BLaER1 treated with 17β-estradiol and CSF1 and Interleukin-3, amounts not matched to agents 10 nM and 100 nM (cell line): ENCODE results near the gene EVX2.

ENCODE experiments used
- H3K27ac ChIP-seq, 11 experiments: shearing (Covaris generic); formaldehyde crosslinking; 2 replicates each; pipeline ENCODE4 v1.8.1; 2022
- H3K27me3 ChIP-seq, 11 experiments: shearing (Covaris generic); formaldehyde crosslinking; 2 replicates each; pipeline ENCODE4 v1.8.1; 2022
- H3K36me3 ChIP-seq, 11 experiments: shearing (Covaris generic); formaldehyde crosslinking; 2 replicates each; pipeline ENCODE4 v1.8.1; 2022
- H3K4me1 ChIP-seq, 10 experiments: shearing (Covaris generic); formaldehyde crosslinking; 2 replicates each; pipeline ENCODE4 v1.8.1; 2022
- H3K4me2 ChIP-seq, 11 experiments: shearing (Covaris generic); formaldehyde crosslinking; 2 replicates each; pipeline ENCODE4 v1.8.1; 2022
- H3K4me3 ChIP-seq, 10 experiments: shearing (Covaris generic); formaldehyde crosslinking; 2 replicates each; pipeline ENCODE4 v1.8.1; 2022
- H3K9ac ChIP-seq, 11 experiments: shearing (Covaris generic); formaldehyde crosslinking; 2 replicates each; pipeline ENCODE4 v1.8.1; 2022
- H3K9me3 ChIP-seq, 11 experiments: shearing (Covaris generic); formaldehyde crosslinking; replicated peaks in 1 of 11; 2 replicates each; pipeline ENCODE4 v1.8.1; 2022
- H4K20me1 ChIP-seq, 11 experiments: shearing (Covaris generic); formaldehyde crosslinking; 2 replicates each; pipeline ENCODE4 v1.8.1; 2022
- Cebpa-rat ChIP-seq, 11 experiments: shearing (Covaris generic); IDR thresholded peaks; 2 replicates each; pipeline ENCODE4 v1.8.1; 2022

Gene EVX2

DNA sequence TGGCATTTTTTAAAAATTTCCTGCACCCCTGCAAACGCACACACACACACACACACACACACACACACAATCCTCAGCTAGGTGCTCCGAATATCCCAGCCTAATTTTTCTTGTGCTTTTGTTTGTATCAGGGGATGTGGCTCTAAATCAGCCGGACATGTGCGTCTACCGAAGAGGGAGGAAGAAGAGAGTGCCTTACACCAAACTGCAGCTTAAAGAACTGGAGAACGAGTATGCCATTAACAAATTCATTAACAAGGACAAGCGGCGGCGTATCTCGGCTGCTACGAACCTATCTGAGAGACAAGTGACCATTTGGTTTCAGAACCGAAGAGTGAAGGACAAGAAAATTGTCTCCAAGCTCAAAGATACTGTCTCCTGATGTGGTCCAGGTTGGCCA is 10.6 kb upstream of the EVX2 start:
- Histone ChIP-seq H4K20me1 (peaks cover 0 to 94% (median 71%) of the 10 kb centered on the region in 11 experiments; a peak in 17 of 22 replicates), H3K27me3 (peaks cover 100% of the 10 kb centered on the region in 11 experiments), H3K4me3 (no peak overlapping the region), H3K4me2 (no peak overlapping the region), H3K4me1 (peaks cover 6 to 19% (median 11%) of the 10 kb centered on the region in 10 experiments; a peak in 15 of 20 replicates), H3K9me3 (peaks cover 9 to 39% (median 18%) of the 10 kb centered on the region in 11 experiments; a peak in 20 of 22 replicates), H3K27ac (no peak overlapping the region), H3K36me3 (no peaks in the 10 kb centered on the region), H3K9ac (no peak overlapping the region)
- TF ChIP-seq Cebpa-rat (IDR thresholded peaks at IDR 0.05), result no peak

DNA sequence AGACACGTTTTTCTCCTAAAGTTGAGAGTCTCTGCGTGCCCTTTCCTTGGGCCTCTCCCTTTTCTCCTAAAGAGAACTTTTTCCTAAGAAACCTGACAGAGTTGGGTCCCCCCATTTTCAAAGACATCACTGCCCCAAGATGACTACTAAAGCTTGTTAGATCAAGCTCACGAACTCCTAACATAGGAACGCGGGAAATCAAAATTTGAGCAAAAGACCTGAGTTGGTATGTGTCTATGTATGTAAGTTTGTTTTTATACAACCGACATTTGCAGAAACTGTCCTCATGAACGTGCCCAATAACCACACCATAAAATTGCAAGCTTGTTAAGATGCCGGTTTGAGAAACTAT is 10.1 kb upstream of the EVX2 start:
- peaks cover 0 to 94% (median 68%) of the 10 kb centered on the region in 11 experiments; a peak in 17 of 22 replicates for H4K20me1 ChIP-seq

DNA sequence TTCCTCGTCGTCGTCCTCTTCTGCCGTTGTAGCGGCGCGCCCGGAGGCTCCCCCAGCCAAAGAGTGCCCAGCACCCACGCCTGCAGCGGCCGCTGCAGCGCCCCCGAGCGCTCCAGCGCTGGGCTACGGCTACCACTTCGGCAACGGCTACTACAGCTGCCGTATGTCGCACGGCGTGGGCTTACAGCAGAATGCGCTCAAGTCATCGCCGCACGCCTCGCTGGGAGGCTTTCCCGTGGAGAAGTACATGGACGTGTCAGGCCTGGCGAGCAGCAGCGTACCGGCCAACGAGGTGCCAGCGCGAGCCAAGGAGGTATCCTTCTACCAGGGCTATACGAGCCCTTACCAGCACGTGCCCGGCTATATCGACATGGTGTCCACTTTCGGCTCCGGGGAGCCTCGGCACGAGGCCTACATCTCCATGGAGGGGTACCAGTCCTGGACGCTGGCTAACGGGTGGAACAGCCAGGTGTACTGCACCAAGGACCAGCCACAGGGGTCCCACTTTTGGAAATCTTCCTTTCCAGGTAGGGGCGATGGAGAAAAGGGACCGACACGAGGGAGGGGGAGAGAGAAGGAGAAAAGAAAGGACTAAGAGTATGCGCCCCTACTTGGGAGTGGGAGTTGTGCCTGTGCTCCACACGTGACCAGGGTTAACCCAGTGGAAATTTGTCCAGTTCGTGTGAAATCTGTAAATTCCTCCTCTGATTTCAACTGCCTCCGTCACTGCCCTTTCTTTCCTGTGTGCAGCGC is 9.6 kb upstream of the EVX2 start:
- Histone ChIP-seq H3K4me1 (peaks cover 6 to 19% (median 11%) of the 10 kb centered on the region in 10 experiments; a peak in 15 of 20 replicates), H3K27ac (no peak overlapping the region), H3K9me3 (peaks cover 9 to 34% (median 14%) of the 10 kb centered on the region in 11 experiments; a peak in 20 of 22 replicates), H3K4me3 (peak overlapping the region in 8 of 10 experiments; percentile 7 to 44 (median 30); a peak in 13 of 20 replicates), H3K4me2 (peak overlapping the region in 10 of 11 experiments; percentile 10 to 75 (median 28); a peak in 12 of 22 replicates), H3K9ac (no peak overlapping the region), H3K27me3 (peaks cover 100% of the 10 kb centered on the region in 11 experiments), H4K20me1 (peaks cover 0 to 94% (median 70%) of the 10 kb centered on the region in 11 experiments; a peak in 17 of 22 replicates), H3K36me3 (no peaks in the 10 kb centered on the region)
- no peak for TF ChIP-seq Cebpa-rat (IDR thresholded peaks at IDR 0.05)

More for the DNA sequence above, 10.1 kb upstream of the EVX2 start:
- no peak for TF ChIP-seq Cebpa-rat (IDR thresholded peaks at IDR 0.05)
- H3K27ac ChIP-seq, result no peak overlapping the region
- H3K9me3 ChIP-seq, result peaks cover 9 to 34% (median 14%) of the 10 kb centered on the region in 11 experiments; a peak in 20 of 22 replicates
- no peak overlapping the region for H3K4me2 ChIP-seq
- H3K27me3 ChIP-seq, result peaks cover 100% of the 10 kb centered on the region in 11 experiments
- H3K4me1 ChIP-seq, result peaks cover 6 to 19% (median 11%) of the 10 kb centered on the region in 10 experiments; a peak in 15 of 20 replicates
- no peaks in the 10 kb centered on the region for H3K36me3 ChIP-seq
- H3K9ac ChIP-seq, result no peak overlapping the region
- H3K4me3 ChIP-seq, result no peak overlapping the region

DNA sequence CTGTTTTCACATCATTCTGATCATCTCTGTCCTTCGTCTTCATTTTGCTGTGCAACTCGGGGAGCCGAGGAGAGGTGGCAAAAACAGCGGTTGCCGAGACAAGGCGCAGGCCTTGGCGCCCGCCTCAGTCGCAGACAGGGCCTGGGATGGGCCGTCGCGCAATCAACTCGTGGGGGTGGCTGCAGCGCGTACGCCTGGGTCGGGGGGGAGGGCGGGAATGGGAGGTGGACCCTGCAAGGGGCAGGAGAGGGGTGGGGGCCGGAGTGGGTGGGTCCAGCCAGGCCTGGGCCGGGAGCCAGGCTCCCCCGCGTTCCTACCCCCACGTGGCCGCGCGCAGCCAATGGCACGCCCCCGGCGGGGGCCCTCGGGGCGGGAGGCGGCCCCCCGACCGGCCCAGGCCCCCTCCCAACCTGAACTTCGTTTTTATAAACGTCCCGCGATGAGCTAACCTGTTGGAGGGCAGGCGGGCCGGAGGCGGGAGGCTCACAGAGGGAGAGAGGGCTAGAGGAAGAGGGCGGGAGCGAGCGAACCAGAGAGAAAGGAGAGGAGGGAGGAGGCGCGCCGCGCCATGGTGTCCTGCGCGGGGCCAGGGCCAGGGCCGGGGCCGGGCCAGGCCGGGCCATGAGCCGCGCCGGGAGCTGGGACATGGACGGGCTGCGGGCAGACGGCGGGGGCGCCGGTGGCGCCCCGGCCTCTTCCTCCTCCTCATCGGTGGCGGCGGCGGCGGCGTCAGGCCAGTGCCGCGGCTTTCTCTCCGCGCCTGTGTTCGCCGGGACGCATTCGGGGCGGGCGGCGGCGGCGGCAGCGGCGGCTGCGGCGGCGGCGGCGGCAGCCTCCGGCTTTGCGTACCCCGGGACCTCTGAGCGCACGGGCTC is 8.7 kb upstream of the EVX2 start, which contains the start of gene HOXD13:
Gene HOXD13 (plus strand): TSS at position 452 of the 875 bp plus-strand sequence. CDS start 170 bp downstream, at position 622.
- Histone ChIP-seq H3K36me3 (no peaks in the 10 kb centered on the region), H3K27me3 (peaks cover 100% of the 10 kb centered on the region in 11 experiments)
- TF ChIP-seq Cebpa-rat (IDR thresholded peaks at IDR 0.05), result no peak

DNA sequence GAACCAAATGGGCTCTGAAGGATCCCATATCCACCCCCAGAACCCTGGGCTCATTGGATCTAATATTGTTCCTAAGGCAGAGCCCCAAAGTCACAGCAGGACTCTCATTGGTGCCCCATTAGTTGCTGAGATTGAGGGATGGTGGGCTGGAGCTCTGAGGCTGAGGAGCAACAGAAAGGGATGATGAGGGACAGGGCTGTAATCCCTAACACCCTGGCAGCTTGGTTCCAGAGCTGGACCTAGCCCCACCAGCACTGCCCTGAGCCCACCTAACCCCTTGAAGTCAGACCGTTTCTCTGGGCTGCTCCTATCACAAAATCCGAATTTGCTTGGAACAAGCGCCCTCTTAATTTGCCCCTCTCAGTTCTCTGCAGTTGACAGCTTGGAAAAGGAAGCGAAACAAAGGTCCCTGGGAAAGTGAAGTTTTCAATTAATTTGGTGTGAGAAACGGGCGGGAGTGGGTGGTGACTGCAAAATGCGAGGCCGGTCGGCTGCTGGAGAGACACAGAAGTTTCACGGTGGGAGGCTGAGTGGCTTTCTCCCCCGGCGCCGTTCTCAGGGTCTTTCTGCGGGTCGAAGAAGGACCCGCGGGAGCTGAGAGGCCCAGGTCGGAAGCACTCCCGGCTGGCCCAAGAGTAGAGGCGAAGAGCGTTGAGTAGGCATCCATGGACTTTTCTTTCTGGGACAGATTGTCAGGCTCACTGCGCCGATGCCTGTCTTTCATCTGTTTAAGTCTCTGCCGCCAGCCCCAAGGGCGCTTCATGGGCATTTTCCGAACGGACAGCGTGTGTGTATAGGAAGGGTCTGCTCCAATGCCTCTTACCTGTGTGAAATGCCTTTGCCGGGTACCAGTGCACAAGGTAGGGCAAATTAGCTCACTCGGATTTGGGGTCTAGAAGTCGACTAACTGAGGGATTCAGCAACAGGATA is 7.8 kb upstream of the EVX2 start:
- Histone ChIP-seq H3K4me3 (no peak overlapping the region), H3K9me3 (peaks cover 9 to 34% (median 14%) of the 10 kb centered on the region in 11 experiments; a peak in 20 of 22 replicates), H3K27ac (no peak overlapping the region), H4K20me1 (peaks cover 0 to 92% (median 70%) of the 10 kb centered on the region in 11 experiments; a peak in 18 of 22 replicates), H3K27me3 (peaks cover 100% of the 10 kb centered on the region in 11 experiments), H3K9ac (no peak overlapping the region), H3K36me3 (no peaks in the 10 kb centered on the region), H3K4me1 (peaks cover under 1 to 6% (median 2%) of the 10 kb centered on the region in 10 experiments; a peak in 12 of 20 replicates), H3K4me2 (peak overlapping the region in 2 of 11 experiments; percentile 20 to 33; a peak in 1 of 22 replicates)
- no peak for TF ChIP-seq Cebpa-rat (IDR thresholded peaks at IDR 0.05)

More for the DNA sequence above, 8.7 kb upstream of the EVX2 start, which contains the start of gene HOXD13:
- Histone ChIP-seq H3K4me2 (peak within 1 kb of the TSS in 10 of 11 experiments; percentile 10 to 75 (median 28); a peak in 13 of 22 replicates), H3K27ac (no peak within 1 kb of the TSS), H3K4me1 (peaks cover 6 to 15% (median 10%) of the 10 kb centered on the region in 10 experiments; a peak in 15 of 20 replicates), H3K9ac (no peak within 1 kb of the TSS), H4K20me1 (peaks cover 0 to 95% (median 75%) of the 10 kb centered on the region in 11 experiments; a peak in 18 of 22 replicates), H3K9me3 (peaks cover 9 to 34% (median 14%) of the 10 kb centered on the region in 11 experiments; a peak in 20 of 22 replicates), H3K4me3 (peak within 1 kb of the TSS in 8 of 10 experiments; percentile 7 to 44 (median 30); a peak in 13 of 20 replicates)

DNA sequence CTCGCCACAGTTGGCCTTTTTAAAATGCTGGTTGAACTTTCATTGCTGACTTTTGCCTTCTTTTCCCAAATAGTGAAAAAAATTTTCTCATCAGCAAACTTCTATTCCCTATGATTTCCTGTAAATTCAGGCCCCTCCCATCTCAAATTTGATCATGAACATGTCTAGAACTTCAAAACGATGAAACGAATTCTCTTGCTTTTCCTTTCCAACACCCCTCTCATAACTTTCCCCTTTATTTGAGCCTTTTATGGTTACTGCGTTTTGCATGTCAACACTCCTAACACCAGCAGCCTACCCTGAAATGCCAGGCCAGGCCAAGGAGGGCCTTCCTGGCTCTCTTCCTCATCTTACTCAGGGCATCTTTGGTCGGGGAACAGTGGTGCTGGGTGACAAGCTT is 7.1 kb upstream of the EVX2 start:
- H3K36me3 ChIP-seq, result no peaks in the 10 kb centered on the region
- no peak overlapping the region for H3K27ac ChIP-seq
- peaks cover 9 to 35% (median 14%) of the 10 kb centered on the region in 11 experiments; a peak in 20 of 22 replicates for H3K9me3 ChIP-seq
- H3K27me3 ChIP-seq, result peaks cover 100% of the 10 kb centered on the region in 11 experiments
- no peak overlapping the region for H3K4me3 ChIP-seq
- no peak for TF ChIP-seq Cebpa-rat (IDR thresholded peaks at IDR 0.05)
- peaks cover 0 to 94% (median 68%) of the 10 kb centered on the region in 11 experiments; a peak in 17 of 22 replicates for H4K20me1 ChIP-seq
- H3K4me1 ChIP-seq, result peaks cover 0 to 11% (median 0%) of the 10 kb centered on the region in 10 experiments; a peak in 4 of 20 replicates
- H3K4me2 ChIP-seq, result no peak overlapping the region
- H3K9ac ChIP-seq, result no peak overlapping the region

DNA sequence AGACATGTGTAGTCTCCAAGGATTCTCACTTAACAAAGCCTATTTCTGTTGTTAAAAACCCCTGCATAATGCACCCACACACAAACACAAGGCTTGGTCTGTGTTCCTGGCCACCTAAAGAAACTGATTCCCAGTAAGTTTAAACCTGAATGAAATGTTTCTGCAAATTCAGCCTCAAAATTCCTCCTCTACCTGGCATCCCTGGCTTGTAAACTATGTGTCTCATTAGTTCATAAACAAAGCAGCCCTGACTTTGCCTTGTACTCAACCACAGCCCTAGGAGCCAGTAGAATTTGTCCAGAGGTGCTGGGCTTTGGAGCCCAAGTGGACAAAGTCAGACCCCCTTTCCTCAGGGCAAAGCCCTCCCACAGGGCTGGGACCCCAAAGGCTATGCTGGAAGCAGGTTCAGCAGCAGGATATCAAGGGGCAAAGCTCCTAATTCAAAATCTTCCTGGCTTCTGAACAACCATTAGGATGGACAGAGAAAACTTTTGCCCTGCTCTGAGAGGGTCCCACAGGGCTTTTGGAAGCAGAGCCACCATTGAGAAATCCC is 6.2 kb upstream of the EVX2 start:
- Histone ChIP-seq H3K36me3 (no peaks in the 10 kb centered on the region), H4K20me1 (peaks cover 0 to 97% (median 74%) of the 10 kb centered on the region in 11 experiments; a peak in 17 of 22 replicates), H3K4me2 (no peak overlapping the region), H3K27ac (no peak overlapping the region), H3K4me1 (peaks cover 0 to 12% (median 0%) of the 10 kb centered on the region in 10 experiments; a peak in 5 of 20 replicates), H3K27me3 (peaks cover 100% of the 10 kb centered on the region in 11 experiments), H3K9me3 (peaks cover 12 to 45% (median 23%) of the 10 kb centered on the region in 11 experiments; a peak in 21 of 22 replicates), H3K9ac (no peak overlapping the region), H3K4me3 (no peak overlapping the region)
- TF ChIP-seq Cebpa-rat (IDR thresholded peaks at IDR 0.05), result no peak
